Stomach (tissue), 4 donors: ENCODE data around the gene TMC5.
"Not testable (repeated sequence)": the region's sequence is repeated elsewhere in the genome, so short reads cannot be mapped to it uniquely, and the experiment has no call there.

Source experiments
- EP300 ChIP-seq: sonication (generic); formaldehyde crosslinking; IDR thresholded peaks from one replicate; pipeline ENCODE4 v1.6.1; 2017; ENCODE audit warnings: antibody characterized with exemption
- POLR2A ChIP-seq, 4 donors: fragments of 450-650 bp; IDR thresholded peaks; one replicate each; pipeline ENCODE4 v1.6.1; 2016; ENCODE audit warnings: antibody characterized with exemption in 4 of 4, control low read depth in 2 of 4, mild to moderate bottlenecking in 1 of 4, moderate library complexity in 1 of 4
- TF ChIP-seq, protein P1 (sequence below), 7 experiments: fragments of 450-650 bp in 4 of 7; fragments of 200-600 bp in 3 of 7; sonication (generic) in 3 of 7; IDR thresholded peaks; one replicate each; pipeline ENCODE4 v1.5.1; 2016 to 2019; ENCODE audit warnings: antibody characterized with exemption in 7 of 7, control low read depth in 2 of 7, mild to moderate bottlenecking in 1 of 7

DNA sequence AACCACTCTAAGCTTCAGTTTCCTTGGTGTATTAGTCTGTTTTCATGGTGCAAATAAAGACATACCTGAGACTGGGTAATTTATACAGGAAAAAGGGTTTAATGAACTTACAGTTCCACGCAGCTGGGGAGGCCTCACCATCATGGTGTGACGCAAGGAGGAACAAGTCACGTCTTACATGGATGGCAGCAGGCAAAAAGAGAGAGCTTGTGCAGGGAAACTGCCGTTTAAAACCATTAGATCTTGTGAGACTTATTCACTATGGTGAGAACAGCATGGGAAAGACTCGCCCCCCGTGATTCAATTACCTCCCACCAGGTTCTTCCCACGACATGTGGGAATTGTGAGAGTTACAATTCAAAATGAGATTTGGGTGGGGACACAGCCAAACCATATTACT lies 45.1 kb upstream of the TMC5 start:
- TF ChIP-seq, protein P1, sequence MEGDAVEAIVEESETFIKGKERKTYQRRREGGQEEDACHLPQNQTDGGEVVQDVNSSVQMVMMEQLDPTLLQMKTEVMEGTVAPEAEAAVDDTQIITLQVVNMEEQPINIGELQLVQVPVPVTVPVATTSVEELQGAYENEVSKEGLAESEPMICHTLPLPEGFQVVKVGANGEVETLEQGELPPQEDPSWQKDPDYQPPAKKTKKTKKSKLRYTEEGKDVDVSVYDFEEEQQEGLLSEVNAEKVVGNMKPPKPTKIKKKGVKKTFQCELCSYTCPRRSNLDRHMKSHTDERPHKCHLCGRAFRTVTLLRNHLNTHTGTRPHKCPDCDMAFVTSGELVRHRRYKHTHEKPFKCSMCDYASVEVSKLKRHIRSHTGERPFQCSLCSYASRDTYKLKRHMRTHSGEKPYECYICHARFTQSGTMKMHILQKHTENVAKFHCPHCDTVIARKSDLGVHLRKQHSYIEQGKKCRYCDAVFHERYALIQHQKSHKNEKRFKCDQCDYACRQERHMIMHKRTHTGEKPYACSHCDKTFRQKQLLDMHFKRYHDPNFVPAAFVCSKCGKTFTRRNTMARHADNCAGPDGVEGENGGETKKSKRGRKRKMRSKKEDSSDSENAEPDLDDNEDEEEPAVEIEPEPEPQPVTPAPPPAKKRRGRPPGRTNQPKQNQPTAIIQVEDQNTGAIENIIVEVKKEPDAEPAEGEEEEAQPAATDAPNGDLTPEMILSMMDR (IDR thresholded peaks at IDR 0.05), result not testable (repeated sequence)
- TF ChIP-seq POLR2A (IDR thresholded peaks at IDR 0.05); EP300: not testable (repeated sequence)
